Loucy (cell line): Measurements from ENCODE around the gene JPH2.
A peak's percentile ranks its signal among the peaks of the same experiment; 100 is the strongest.

ENCODE experiments used
- H2AFZ ChIP-seq: fragments of 200-600 bp; sonication (generic); 2 replicates; pipeline ENCODE4 v1.6.0; 2016; ENCODE audit warnings: antibody characterized with exemption, mild to moderate bottlenecking, low read length, moderate library complexity
- H3F3A ChIP-seq: fragments of 200-600 bp; 2 replicates; pipeline ENCODE4 v1.6.0; 2016; ENCODE audit warnings: antibody characterized with exemption, low read depth, mild to moderate bottlenecking
- H3K27me3 ChIP-seq: fragments of 200-600 bp; sonication (generic); 2 replicates; pipeline ENCODE4 v1.6.1; 2014; ENCODE audit warnings: low read length, mild to moderate bottlenecking; ENCODE audit not compliant: insufficient read depth, poor library complexity, severe bottlenecking
- H3K36me3 ChIP-seq: fragments of 200-600 bp; sonication (generic); 2 replicates; pipeline ENCODE4 v1.6.1; 2016; ENCODE audit warnings: low read length; ENCODE audit not compliant: insufficient read depth
- H3K4me1 ChIP-seq: fragments of 200-600 bp; sonication (generic); 2 replicates; pipeline ENCODE4 v1.5.1; 2014; ENCODE audit warnings: low read length, mild to moderate bottlenecking; ENCODE audit not compliant: insufficient read depth, poor library complexity, severe bottlenecking
- H3K4me2 ChIP-seq: fragments of 200-600 bp; sonication (generic); 2 replicates; pipeline ENCODE4 v1.6.0; 2014; ENCODE audit warnings: antibody characterized with exemption, low read length, low read depth, mild to moderate bottlenecking; ENCODE audit not compliant: poor library complexity, severe bottlenecking
- H3K4me3 ChIP-seq: fragments of 200-600 bp; sonication (generic); 2 replicates; pipeline ENCODE4 v1.5.1; 2014; ENCODE audit warnings: low read length, mild to moderate bottlenecking, mixed read lengths; ENCODE audit not compliant: poor library complexity, severe bottlenecking
- H3K79me2 ChIP-seq: fragments of 200-600 bp; sonication (generic); 2 replicates; pipeline ENCODE4 v1.6.1; 2014; ENCODE audit warnings: low read length; ENCODE audit not compliant: insufficient read depth
- H3K9ac ChIP-seq: fragments of 200-600 bp; sonication (generic); 2 replicates; pipeline ENCODE4 v1.6.0; 2014; ENCODE audit warnings: mild to moderate bottlenecking, low read depth, low read length, moderate library complexity; ENCODE audit not compliant: poor library complexity, severe bottlenecking
- H3K9me2 ChIP-seq: fragments of 200-600 bp; sonication (generic); replicated peaks from 2 replicates; pipeline ENCODE4 v1.6.1; 2016; ENCODE audit warnings: low read depth, low read length, mixed read lengths
- H3K9me3 ChIP-seq: fragments of 200-600 bp; sonication (generic); 2 replicates; pipeline ENCODE4 v1.6.1; 2014; ENCODE audit warnings: mild to moderate bottlenecking, antibody characterized with exemption, low read length, low read depth; ENCODE audit not compliant: insufficient read depth
- H4K20me1 ChIP-seq: fragments of 200-600 bp; sonication (generic); 2 replicates; pipeline ENCODE4 v1.6.0; 2014; ENCODE audit warnings: antibody characterized with exemption, low read length, mild to moderate bottlenecking; ENCODE audit not compliant: insufficient read depth, poor library complexity, severe bottlenecking
- EZH2phosphoT487 ChIP-seq: fragments of 200-600 bp; IDR thresholded peaks from 2 replicates; pipeline ENCODE4 v1.6.1; 2018; ENCODE audit warnings: antibody characterized with exemption, mild to moderate bottlenecking, moderate library complexity, borderline replicate concordance
- TF ChIP-seq, protein P1 (sequence below): fragments of 200-600 bp; sonication (generic); conservative IDR thresholded peaks from 2 replicates; pipeline ENCODE4 v1.5.1; 2014; ENCODE audit warnings: mild to moderate bottlenecking, antibody characterized with exemption, low read length

Gene JPH2

DNA sequence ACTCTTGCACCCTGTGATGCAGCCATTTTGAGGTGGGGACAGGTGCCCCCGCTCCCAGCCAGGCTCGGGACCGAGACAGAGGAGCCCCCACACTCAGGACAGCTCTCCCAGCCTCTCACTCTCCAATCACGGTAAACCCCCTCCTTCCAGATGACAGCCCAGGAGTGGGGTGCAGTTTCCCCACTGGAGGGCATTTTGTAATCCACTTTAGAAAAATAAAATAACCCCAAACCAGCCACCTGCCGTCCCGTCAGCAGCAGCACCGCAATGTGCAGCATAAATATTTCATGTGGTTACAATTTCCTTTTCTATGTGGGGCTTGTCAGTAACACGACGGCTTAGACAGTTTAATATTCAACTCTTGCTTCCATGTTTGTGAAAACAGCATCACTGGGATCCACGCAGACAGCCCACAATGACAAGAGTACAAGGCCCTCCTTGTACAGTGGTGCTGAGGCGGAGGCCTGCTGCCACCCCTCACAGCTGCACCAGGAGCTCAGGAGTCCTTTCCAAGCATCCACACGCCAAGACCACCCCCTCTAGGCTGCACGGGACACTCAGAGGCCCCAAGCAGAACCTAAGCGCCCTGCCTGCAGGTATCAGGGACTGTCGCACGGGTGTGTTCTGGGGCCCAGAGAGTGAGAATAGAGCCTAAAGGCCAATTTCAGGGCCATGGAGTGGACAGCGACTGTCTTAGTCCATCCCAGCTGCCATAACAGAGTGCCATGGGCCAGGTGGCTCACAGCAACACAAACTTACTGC lies 116.7 kb downstream of the JPH2 start:
- no peaks in the 10 kb centered on the region for H4K20me1 ChIP-seq
- no peaks in the 10 kb centered on the region for H3K9me2 ChIP-seq
- H3K4me3 ChIP-seq: peak overlapping the region; percentile 70
- no peaks in the 10 kb centered on the region for H3K27me3 ChIP-seq
- H3F3A ChIP-seq: peaks cover 16% of the 10 kb centered on the region
- H3K36me3 ChIP-seq: no peaks in the 10 kb centered on the region
- no peaks in the 10 kb centered on the region for H3K79me2 ChIP-seq
- H3K9ac ChIP-seq: peak overlapping the region; percentile 87
- H2AFZ ChIP-seq: no peak overlapping the region
- H3K9me3 ChIP-seq: no peaks in the 10 kb centered on the region
- no peak for TF ChIP-seq EZH2phosphoT487
- TF ChIP-seq, protein P1, sequence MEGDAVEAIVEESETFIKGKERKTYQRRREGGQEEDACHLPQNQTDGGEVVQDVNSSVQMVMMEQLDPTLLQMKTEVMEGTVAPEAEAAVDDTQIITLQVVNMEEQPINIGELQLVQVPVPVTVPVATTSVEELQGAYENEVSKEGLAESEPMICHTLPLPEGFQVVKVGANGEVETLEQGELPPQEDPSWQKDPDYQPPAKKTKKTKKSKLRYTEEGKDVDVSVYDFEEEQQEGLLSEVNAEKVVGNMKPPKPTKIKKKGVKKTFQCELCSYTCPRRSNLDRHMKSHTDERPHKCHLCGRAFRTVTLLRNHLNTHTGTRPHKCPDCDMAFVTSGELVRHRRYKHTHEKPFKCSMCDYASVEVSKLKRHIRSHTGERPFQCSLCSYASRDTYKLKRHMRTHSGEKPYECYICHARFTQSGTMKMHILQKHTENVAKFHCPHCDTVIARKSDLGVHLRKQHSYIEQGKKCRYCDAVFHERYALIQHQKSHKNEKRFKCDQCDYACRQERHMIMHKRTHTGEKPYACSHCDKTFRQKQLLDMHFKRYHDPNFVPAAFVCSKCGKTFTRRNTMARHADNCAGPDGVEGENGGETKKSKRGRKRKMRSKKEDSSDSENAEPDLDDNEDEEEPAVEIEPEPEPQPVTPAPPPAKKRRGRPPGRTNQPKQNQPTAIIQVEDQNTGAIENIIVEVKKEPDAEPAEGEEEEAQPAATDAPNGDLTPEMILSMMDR: no peak
- H3K4me1 ChIP-seq: peaks cover 72% of the 10 kb centered on the region
- peak overlapping the region; percentile 97 for H3K4me2 ChIP-seq

DNA sequence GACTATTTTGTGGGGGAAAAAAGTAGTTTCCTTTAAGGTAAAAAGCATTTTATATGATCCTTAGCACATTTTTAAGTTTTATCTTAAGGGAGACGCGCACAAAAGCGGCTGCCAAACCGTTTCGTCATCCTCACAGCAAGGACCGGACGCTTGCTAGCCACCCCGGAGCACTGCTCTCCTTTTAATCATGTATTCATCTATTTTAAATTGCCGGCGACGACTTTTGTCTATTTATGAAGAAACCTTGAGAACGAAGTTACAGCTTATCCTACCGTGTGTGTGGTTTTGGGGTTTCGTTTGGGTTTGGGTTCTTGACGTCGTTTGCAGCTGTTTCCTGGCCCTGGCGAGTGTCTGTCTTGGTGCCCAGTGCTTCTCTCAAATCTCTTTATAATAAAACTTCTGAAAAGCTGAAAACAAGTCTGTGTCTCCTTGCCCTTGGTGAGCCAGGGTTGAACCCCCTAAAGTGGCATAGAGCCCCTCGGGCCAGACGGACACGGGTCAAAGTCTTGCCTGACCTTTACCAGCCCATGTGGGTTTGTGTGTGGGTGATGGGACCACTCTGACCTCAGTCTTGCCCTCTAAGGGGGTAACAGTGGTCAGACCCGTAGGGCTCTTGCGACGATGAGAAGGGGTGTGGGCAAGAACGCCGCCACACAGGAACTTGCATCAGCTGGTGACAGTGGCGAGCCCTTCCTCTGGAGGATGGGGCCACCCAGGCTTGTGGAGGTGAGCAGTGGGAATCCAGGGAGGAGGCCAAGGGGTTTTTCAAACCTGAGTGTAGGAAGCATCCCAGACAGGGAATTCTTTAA lies 117.6 kb downstream of the JPH2 start:
- H3K36me3 ChIP-seq: no peaks in the 10 kb centered on the region
- no peaks in the 10 kb centered on the region for H3K27me3 ChIP-seq
- peaks cover 67% of the 10 kb centered on the region for H3K4me1 ChIP-seq
- no peaks in the 10 kb centered on the region for H3K9me3 ChIP-seq
- H3K9me2 ChIP-seq: no peaks in the 10 kb centered on the region
- peak overlapping the region; percentile 70 for H3K4me3 ChIP-seq
- H3K79me2 ChIP-seq: no peaks in the 10 kb centered on the region
- no peaks in the 10 kb centered on the region for H4K20me1 ChIP-seq
- TF ChIP-seq EZH2phosphoT487: no peak
- TF ChIP-seq, protein P1: no peak
- peak overlapping the region; percentile 97 for H3K4me2 ChIP-seq
- peak overlapping the region; percentile 51; the same call in 1 of the 2 replicates for H2AFZ ChIP-seq
- H3F3A ChIP-seq: peaks cover 16% of the 10 kb centered on the region
- H3K9ac ChIP-seq: peak overlapping the region; percentile 87

DNA sequence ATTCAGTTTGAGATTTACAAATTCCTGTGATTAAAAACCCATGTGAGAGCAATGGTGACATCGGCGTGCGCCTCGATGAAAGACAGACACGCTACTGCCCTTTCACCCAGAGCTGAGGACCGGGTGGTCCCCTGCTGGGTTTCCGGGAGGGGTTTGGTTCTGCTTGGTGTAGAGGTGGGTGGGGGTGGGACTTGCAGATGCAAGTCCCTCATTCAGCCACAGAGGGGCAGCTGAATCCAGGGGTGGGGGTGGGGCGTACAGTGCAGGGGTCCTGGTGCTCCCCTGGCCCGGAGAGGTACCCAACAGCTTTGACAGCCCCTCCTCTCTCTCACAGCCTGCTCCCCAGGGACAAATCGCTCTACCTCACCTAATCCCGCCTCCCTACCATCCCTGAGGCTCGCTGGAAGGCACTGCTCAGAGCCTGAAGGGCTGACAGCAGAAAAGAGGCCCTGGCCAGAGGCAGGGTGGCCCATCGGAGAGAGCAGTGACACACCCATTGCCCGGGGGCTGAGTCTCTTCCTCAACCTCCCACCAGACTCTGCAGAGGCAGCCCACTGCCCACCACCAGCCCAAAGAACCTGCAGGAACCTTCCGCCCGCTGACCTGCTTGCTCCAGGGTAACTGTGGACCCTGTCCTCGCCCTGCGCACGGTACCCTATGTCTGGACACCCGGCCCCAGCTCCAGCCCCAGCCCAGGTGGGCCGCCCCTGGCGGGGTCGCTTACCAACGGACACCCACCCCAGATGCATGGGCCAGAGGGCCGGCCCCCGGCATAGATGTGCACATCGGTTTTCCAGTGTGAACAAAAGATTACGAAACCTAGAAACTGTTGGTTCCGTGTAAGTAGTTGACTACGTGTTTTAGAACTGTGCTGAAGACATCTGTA lies 118.4 kb downstream of the JPH2 start:
- TF ChIP-seq EZH2phosphoT487: no peak
- TF ChIP-seq, protein P1: peak; percentile 55
- H4K20me1 ChIP-seq: no peaks in the 10 kb centered on the region
- H3F3A ChIP-seq: peaks cover 16% of the 10 kb centered on the region
- no peaks in the 10 kb centered on the region for H3K27me3 ChIP-seq
- peak overlapping the region; percentile 51; the same call in 1 of the 2 replicates for H2AFZ ChIP-seq
- H3K4me2 ChIP-seq: peak overlapping the region; percentile 97
- H3K36me3 ChIP-seq: no peaks in the 10 kb centered on the region
- peaks cover 58% of the 10 kb centered on the region for H3K4me1 ChIP-seq
- no peaks in the 10 kb centered on the region for H3K9me3 ChIP-seq
- no peaks in the 10 kb centered on the region for H3K79me2 ChIP-seq
- peak overlapping the region; percentile 87 for H3K9ac ChIP-seq
- no peaks in the 10 kb centered on the region for H3K9me2 ChIP-seq
- H3K4me3 ChIP-seq: peak overlapping the region; percentile 70
